ENCODE results near the gene TTC3.

Gene TTC3

DNA sequence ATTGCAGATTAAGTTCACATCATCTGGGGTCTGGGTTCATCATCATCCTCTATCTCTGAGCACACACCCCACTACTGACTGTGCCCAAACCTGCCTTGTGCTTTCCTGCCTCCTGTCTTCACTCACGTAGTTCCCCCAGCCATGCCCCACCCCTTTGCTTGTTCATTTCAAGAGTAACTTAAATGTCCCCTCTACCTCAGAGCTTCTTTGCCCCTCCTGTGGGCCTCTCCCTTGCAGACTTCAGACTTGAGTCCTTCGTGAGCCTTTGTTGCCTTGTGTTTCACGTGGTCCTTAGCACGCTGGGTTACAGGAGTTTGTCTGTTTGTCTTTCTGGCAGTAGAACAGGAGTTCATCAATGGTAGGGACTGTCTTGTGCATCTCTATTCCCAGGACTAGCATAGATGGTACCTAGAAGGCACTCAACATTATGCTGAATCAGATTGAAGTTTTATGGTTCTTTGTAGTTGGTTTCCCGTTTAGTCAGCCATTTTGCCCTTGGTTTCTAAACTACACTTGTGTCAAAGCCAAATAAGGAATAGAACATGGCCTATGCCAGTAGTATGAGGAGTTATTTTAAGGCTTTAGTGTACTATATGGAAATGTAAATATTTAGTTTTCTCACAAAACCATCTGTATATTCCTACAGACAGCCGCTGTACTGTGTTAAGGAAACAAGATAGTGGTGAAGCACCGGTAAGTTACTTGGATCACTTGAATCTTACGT is 86.2 kb downstream of the TTC3 start:
- DNase-seq: peak; percentile 56

DNA sequence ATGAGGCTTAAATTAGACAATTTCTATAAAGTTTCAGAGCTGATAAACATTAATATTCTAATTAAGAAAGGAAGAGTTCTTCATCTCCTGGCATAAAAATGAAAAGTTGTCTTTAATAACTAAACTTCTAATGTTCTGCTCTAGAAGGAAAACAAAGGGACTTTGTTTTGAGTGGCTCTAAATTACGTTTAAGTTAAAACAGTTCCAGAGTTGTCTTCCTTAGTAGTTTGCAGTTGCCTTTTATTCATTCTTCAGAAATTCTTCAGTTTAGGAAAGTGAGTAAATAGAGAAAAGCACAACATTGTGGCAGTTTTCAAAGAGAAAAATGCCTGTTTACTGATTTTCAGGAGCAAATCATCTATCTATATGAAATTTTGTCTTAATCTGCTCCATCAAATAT is 86.9 kb downstream of the TTC3 start:
- DNase-seq: no peak

DNA sequence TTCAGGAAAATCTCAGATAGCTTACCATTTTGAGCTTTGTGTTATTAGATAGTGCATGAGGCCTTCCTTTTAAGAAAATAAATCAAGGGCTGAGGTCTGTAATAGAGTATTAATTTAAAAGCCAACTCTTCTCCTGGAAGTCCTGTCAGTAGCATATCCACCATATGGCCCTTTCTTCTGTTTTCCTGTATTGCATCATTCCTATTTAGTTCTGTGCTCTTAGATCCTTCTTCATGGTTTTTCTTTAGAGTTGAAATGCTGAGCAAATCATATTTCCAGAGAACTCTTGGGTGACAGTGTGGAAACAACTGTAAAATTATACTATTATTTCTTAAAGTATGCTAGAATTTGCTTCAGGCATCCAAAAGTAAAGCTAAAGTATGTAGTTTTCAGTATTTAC is 91.7 kb downstream of the TTC3 start:
- DNase-seq: no peak

DNA sequence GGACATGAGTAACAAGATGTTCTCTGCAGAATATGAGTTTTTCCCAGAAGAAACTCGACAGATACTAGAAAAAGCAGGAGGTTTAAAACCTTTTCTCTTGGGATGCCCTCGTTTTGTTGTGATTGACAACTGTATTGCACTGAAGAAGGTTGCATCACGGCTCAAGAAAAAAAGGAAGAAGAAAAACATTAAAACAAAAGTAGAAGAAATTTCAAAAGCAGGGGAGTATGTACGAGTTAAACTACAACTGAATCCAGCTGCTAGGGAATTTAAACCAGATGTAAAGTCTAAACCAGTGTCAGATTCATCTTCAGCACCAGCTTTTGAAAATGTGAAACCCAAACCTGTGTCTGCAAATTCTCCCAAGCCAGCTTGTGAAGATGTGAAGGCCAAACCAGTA is 92.5 kb downstream of the TTC3 start:
- DNase-seq: no peak

DNA sequence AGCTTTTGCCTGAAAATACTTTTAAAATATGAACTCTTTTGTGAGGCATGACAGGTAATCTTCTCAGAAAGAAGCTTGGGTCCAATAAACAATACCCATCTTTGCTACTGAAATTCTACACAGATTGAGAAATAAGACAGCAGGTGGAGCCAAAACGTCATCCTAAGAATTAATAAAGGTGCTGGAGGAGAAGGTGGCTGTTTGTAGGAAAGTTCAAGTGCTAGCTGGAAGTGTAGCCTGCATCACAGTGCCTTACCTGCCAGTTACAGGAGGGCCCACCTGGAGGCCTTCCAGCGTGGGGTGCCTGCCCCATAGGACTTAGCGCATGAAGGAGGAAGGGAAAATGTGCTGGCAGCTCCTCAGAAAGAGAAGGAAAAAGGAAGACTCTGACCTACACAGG is 93.7 kb downstream of the TTC3 start:
- no peak for DNase-seq

DNA sequence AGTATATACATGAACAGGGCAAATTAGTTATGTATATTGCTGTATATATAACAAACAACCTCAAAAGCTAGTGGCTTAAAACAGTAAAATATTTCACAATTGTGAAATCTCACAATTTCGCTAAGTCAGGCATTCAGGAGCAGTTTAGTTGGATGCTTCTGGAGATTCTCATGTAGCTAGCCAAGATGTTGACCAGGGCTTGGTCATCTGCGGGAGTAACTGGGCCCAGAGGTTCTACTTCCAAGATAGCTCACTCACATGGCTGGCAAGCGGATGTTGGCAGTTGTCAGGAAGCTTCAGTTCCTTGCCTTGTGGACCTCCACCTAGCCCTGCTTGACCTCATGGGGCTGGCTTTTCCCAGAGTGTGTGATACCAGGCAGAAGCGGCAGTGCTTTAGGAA is 95.6 kb downstream of the TTC3 start:
- no peak for DNase-seq

DNA sequence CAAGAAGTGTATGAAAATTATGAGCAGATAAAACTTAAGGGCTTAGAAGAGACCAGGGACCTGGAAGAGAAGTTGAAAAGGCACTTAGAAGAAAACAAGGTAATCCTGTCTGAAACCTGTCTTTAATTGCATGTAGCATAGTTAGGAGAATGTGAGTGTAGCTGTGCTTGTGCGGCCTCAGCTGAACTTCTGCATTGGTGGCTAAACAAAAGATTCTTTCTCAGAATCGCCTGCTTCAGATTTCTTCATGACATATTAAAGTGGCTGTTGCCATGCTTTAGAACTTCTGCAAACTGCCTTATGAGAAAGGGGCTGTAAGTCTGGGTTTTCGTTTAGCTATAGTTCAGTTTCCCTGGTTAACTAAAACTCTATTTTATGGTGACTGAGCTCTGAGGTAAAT is 99.6 kb downstream of the TTC3 start:
- no peak for DNase-seq

DNA sequence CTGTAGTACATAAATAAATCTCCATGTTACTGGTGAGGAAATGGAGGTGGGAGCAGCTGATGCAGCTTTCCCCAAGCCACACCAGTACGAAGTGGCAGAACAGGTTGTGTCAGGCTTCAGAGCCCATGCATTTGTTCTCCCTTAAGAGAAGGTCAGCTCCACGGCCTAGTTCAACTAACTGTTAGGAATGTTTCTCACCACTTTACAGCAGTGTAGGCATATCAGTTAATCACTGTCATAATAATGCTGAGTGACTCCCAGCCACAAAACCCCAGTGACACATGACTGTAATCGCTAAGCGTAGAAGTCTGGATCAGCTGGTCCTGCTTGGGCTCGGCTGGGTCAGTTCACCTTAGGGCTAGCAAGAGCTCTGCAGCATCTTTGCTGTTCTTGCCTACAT is 103.7 kb downstream of the TTC3 start:
- DNase-seq: no peak

DNA sequence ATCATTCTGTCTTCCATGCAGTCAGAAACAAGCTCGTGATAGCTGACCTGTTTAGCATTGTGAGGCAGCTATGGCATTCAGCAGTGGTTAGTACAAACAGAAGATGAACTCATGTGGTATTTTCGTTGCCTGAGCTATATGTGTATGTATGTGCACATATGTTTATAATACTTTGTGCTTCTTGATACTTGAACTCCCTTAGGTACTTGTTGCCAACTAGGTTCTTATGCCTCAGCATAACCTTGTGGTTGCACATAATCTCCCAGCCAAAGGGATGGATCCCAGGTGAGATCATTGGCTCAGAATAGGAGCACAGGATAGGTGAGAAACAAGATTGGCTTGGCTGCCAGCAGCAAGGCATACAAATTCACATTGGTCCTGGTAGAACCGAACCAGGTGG is 108.0 kb downstream of the TTC3 start:
- no peak for DNase-seq

DNA sequence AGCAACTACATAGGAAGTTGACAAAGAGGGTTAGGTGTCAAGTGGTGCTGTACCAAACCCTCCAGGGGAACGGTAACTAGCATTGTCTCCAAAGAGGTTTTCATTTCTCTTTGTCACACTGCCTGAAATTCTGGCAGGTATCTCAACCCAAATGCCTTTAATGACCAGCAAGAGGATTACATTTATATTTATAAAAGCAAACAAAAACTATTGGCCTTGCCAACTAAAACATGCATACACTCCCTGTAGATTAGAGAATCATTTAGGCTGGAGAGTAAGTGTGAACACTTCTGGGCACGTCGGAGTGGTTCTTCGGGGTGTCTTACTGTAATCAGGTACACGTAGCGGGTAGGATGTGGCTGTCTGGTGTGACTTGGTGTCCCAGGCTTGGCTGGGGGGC is 109.2 kb downstream of the TTC3 start:
- no peak for DNase-seq

DNA sequence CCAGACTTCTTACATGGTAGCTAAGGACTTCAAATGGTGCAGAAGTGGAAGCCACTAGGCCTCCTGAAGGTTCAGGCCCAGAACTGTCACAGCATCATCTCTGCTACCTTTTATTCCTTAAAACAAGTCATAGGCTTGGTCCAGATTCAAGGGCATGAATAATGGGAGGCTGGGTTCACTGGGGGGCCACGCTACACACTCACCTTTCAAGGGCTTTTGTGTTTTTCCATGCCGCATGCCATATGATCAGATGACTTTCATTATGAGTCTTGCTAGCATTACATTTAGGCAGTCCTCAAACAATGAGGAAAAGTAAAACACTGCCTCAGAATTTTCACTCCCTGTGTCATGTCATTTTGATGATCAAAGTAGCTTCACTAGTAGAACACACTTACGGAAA is 110.7 kb downstream of the TTC3 start:
- DNase-seq: no peak

DNA sequence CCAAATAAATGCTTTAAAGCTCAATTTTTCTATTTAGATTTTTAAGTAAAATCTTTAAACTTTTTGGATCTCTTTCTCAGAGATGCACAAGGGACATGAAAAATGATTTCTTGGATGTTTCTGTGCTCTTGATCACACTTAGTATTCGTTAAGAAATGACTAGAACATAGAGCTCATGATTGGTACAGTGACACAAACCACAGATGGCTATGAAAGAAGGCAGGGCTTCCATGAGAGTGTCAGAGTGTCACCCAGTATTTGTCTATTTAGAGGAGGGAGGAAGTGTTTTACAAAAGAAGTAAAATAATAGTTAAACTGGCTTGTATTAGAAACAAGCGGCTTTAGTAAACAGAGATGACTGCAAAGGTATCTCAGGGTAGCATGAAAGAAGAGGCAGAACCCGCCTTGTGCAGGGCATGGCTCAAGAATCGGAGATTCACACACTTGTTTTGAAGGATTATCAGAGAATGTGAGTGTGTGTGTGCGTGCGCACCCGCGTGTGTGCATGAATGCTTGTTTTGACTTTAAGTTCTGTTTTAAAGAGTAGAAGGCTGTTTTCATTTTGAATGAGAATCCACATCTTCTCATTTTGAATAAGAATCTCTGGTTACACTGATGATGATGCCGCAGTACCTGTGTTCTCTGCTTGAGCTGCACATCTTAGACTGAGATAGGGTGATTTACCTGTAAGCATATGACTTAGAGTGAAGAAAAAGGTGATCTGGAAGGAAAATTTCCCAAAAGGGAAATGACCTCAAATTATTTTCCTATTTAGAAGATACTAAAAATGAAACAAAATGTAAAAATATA is 111.9 kb downstream of the TTC3 start:
- no peak for DNase-seq

DNA sequence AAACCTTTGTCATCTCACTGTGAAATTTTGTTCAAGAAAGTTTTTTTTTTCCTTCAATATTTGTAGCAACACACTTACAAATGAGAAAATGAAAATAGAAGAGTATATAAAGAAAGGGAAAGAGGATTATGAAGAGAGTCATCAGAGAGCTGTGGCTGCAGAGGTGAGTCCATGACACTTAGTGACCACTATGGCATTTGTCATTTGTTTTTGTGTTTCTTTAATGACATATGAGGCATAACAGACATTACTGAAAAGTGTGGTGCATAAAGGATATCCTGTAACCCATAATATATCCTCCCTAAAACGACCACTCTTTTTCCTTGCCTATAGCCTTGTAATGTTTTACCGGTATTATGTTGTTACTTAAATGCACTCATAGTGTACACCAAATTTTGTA is 113.9 kb downstream of the TTC3 start:
- no peak for DNase-seq

DNA sequence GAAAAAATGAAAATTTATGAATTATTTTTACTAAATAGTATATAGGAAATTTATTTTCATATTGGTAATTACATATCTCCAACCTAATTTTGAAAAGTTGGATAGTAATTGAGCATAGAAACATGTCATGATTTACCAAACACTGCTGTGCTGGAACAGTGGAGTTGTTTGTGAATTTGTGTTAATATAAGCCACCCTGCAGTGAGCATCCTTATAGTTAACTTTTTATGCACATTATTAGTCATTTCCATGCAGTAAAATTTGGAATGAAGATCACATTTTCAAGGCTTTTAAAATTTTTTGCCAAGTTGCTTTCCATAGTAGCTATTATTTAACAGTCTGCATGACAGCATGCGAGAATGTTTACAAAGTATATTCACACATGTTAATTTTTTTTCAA is 115.8 kb downstream of the TTC3 start:
- no peak for DNase-seq

DNA sequence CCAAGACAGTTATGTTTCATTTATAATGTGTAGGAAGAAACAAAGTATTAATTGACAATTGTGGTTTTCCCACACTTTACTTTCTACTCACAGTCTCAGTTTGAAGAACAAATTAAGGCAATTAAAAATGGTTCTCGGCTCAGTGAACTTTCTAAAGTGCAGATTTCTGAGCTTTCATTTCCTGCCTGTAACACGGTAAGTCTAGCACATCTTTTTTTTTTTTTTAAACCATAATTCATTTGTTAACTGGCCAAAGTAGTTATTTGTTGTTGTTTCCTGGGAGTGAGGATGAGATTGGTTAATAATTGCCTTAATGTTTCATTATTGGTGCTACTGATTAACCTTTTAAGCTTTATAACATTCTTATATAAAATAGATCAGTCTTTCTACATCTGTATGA is 119.0 kb downstream of the TTC3 start:
- DNase-seq: no peak

DNA sequence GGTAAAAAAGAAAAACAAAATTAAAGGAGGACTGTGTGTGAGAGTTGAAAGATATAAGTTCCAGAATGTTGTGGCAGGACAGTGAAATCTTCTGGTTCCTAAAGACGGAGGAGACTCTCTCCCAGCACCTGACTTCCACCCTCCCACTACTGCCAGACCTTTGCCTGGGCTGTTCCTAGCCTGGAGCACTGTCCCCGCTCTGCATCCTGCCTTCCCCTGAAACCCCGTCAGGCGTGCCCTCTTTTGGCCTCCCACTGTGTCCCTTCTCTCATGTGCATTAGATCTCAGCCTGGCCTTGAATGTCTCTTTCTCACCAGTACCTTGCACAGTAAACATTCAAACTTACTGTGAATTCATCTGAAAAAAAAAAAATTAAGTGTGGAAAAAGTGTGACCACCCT is 120.0 kb downstream of the TTC3 start:
- DNase-seq: no peak

DNA sequence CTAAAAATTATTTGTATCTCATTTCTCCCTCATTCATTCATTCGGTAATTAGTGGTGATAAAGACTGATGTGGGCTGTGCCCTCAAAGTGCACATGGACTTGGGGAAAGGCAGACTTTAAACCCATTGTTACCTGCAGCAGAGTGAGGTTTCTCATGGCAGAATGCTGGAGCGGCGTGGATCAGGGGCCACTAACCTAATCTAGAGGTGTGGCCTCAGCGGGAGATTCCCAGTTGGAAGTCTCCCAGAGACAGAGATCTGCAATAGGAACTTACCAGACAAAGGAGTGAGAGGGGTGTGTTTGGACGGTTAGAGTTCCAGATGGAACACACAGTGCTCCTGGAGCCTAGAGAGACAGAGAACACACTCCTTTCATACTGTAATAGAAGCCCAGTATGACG is 120.6 kb downstream of the TTC3 start:
- DNase-seq: no peak

DNA sequence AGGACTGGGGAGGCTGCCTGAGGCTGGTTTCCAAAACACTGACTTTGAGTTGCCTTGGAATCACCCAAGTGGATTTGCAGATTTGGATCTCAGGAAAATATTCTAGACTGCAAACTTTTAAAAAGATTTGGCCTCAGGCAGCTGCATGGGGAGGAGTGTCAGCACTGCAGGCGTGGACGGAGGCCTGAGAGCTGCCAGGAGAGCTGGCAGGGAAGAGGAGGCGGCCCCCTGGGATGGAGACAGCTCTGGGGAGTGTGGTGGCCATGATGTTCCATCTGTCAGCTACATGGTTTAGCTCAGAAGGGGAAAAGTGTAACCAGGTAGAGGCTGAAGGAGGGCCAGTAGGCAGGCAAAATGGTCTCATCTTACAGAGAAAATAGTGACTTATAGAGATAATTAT is 122.0 kb downstream of the TTC3 start:
- DNase-seq: no peak

DNA sequence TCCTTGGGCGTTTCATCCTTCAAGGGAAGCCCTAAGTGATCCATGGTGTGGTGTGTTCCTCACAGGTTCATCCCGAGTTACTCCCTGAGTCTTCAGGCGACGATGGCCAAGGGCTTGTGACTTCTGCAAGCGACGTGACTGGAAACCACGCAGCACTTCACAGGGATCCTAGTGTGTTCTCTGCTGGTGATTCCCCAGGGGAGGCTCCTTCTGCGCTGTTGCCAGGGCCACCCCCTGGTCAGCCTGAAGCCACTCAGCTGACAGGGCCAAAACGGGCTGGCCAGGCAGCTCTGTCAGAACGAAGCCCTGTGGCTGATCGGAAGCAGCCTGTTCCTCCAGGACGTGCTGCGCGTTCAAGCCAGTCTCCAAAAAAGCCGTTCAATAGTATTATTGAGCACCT is 122.6 kb downstream of the TTC3 start:
- DNase-seq: no peak

DNA sequence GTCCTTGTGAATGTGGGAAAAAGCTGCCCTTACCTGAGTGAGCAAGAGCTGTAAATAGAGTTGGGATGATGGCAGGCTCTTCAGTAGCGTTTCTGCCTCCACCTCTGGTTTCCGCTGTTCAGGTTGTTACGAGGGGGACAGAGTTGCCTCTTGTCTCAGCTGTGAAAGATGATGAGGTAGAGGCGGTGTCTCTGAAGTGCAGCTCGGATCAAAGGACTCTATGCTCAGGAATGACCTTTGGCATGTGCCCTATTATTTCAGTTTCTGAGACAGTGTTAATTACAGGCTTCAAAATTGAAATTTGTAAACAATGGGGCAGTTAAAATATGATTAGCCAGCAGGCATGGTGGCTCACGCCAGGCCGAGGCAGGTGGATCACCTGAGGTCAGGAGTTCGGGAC is 123.8 kb downstream of the TTC3 start:
- no peak for DNase-seq

DNA sequence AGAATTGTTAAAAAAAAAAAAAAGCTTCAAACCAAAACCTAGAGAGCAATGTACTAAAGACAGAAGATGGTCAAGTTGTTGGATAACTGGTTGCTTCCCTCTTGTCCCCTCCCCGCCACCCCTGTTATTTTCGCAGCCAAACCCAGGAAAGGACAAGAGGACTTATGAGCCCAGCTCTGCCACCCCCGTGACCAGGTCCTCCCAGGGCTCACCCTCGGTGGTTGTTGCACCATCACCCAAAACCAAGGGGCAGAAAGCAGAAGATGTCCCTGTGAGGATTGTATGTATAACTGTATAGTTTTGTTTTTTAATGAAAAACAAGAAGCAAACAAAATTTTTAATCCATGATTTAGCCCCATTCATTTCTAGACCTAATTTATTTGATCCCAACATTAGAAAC is 124.7 kb downstream of the TTC3 start:
- DNase-seq: no peak

DNA sequence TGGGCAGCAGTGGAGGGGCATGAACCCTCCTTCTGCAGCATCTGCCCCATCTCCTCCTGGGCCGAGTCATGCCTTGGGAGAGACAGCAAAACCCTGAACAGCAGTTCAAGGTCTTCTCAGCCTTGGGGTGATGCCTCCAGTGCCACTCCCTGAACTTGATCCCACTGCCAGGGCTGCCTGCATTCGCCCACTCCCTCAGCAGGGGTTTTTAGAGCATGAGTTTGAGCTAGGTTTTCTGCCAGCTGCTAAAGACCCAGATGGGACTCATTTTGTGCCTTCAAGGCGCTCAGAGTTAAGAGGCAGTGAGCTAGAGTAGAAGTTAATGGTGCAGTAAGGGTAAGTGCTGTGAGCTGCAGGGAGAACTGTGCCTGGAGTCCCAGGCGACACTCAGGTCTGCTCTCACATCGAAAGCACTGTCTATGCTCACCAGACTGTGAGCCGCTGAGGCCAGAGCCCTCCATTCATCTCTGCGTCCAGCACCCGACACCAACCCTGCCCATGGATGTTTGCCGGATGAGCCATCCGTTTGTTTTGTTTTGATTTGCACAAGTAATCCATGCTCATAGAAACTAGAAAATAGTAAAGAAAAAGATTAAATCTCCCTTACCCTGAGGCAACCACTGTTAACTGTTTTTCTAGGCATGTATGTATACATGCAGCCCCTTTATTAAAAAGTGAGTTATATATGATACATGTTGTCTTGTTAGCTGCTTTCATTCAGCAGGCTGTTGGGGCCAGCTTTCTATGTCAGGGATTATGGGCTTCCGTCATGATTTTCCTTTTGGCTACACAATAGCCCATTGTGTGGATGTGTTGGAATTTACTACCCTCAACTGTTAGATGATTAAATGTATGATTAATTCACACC is 126.2 kb downstream of the TTC3 start:
- no peak for DNase-seq

DNA sequence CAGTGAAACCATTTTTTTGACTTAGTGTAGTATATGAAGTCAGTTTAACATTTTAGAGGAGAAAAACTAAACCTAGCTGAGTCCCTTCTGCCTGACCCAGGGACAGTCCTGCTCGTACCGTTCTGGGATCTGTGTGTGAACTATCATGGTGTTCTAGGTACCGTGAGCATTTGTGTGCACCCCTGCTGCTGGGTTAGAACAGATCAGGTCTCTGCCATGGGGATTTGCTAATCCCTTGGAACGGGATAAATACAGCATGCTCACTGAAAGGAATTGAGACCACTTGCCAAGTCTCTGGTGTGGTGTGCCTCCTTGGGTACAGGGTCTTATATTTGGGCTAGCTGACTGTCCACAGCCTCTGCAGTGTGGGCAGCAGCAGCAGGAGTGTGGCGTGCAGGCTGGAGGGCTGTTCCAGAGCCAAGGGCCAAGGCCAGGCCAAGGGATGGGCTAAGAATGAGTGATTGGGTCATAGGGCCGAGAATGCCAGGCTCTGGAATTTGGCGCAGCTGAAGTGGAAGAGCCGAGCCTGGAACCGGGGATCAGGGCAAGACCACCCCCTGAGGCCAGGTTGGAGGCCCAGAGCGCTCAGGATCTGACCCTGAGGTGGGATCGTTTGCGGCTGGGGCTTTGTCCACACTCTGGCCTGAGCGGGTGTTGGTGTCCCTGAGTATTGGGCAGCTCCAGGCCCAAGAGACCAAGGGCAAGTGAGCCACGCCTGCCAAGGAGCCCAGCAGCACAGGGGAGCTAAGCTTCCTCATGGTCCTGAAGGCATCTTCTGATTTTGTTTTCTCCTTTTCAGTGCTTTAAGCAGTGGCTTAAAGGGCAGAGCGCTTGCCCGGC is 127.8 kb downstream of the TTC3 start:
- no peak for DNase-seq
